Body of pancreas (tissue), 4 donors: ENCODE results near the gene ARFIP1. TPM values are rescaled to one million over a fixed set of nuclear protein-coding genes. Genes with fewer than 3 reads are reported as not detected.
A peak's percentile ranks its signal among the peaks of the same experiment; 100 is the strongest.

Experiments
- ATAC-seq: fragments of 150-250 bp; one replicate; pipeline ENCODE4 v1.9.1; 2016
- DNase-seq, 4 donors: peaks; one replicate each; pipeline ENCODE4 v3.0.0-alpha.2; 2019
- H3K27ac ChIP-seq, 4 donors: fragments of 200-600 bp; sonication (generic); 1 replicate in 3 of 4; 2 replicates in 1 of 4; pipeline versions ENCODE4 v1.5.1 to v1.6.1; 2016 to 2019; ENCODE audit warnings: mild to moderate bottlenecking in 1 of 4, mixed read lengths in 1 of 4, moderate library complexity in 1 of 4
- H3K27me3 ChIP-seq, 2 donors: fragments of 200-600 bp; sonication (generic); one replicate each; pipeline ENCODE4 v1.6.0; 2016; ENCODE audit warnings: mild to moderate bottlenecking in 1 of 2
- H3K36me3 ChIP-seq, 2 donors: fragments of 200-600 bp; sonication (generic); replicated peaks in 1 of 2; 2 replicates each; pipeline ENCODE4 v1.5.1; 2016; ENCODE audit warnings: low read depth in 2 of 2; ENCODE audit not compliant: insufficient read depth in 1 of 2
- H3K4me1 ChIP-seq: fragments of 200-600 bp; sonication (generic); one replicate; pipeline ENCODE4 v1.6.0; 2016
- H3K4me3 ChIP-seq, 2 donors: fragments of 200-600 bp; sonication (generic); 1 replicate in 1 of 2; 2 replicates in 1 of 2; pipeline ENCODE4 v1.5.1; 2016 to 2019
- H3K9me3 ChIP-seq, 3 donors: fragments of 200-600 bp; sonication (generic); 1 replicate in 2 of 3; 2 replicates in 1 of 3; pipeline ENCODE4 v1.5.1; 2016
- POLR2A ChIP-seq, 3 donors: fragments of 450-650 bp; IDR thresholded peaks; one replicate each; pipeline ENCODE4 v1.6.1; 2016; ENCODE audit warnings: antibody characterized with exemption in 3 of 3, mild to moderate bottlenecking in 2 of 3
- WGBS, 2 donors: methylation state at CpG; one replicate each; pipeline ENCODE4 v1.1.5; 2017; 5-methylcytosine and 5-hydroxymethylcytosine counted together
- intact Hi-C: fragments of 100-400 bp; cut with DNase I; formaldehyde crosslinking; loops from one replicate; pipeline ENCODE4 v1.15.1; 2023
- total RNA-seq, 2 donors: library from RNA; depleted of rRNA; stranded (reverse); fragments of >200 nt; gene quantifications; one replicate each; pipeline ENCODE4 v1.1.0, GENCODE V29; 2016
- TF ChIP-seq, protein P1 (sequence below), 7 experiments: fragments of 450-650 bp in 4 of 7; fragments of 200-600 bp in 3 of 7; sonication (generic) in 3 of 7; IDR thresholded peaks; one replicate each; pipeline ENCODE4 v1.5.1; 2016 to 2019; ENCODE audit warnings: antibody characterized with exemption in 7 of 7

ARFIP1 gene
- total RNA-seq, 2 donors from 2014 or later, result 13.8 to 17.4 TPM

- Histone ChIP-seq H3K4me1 (peaks cover 15% of the 10 kb centered on the region), H3K9me3 (no peaks in the 10 kb centered on the region), H3K27ac (no peak overlapping the region), H3K36me3 (no peaks in the 10 kb centered on the region), H3K27me3 (no peaks in the 10 kb centered on the region), H3K4me3 (no peak overlapping the region)
- ATAC-seq (peak; percentile 58), DNase-seq (peak in 1 of 4 donors; percentile 11)
- TF ChIP-seq, protein P1, sequence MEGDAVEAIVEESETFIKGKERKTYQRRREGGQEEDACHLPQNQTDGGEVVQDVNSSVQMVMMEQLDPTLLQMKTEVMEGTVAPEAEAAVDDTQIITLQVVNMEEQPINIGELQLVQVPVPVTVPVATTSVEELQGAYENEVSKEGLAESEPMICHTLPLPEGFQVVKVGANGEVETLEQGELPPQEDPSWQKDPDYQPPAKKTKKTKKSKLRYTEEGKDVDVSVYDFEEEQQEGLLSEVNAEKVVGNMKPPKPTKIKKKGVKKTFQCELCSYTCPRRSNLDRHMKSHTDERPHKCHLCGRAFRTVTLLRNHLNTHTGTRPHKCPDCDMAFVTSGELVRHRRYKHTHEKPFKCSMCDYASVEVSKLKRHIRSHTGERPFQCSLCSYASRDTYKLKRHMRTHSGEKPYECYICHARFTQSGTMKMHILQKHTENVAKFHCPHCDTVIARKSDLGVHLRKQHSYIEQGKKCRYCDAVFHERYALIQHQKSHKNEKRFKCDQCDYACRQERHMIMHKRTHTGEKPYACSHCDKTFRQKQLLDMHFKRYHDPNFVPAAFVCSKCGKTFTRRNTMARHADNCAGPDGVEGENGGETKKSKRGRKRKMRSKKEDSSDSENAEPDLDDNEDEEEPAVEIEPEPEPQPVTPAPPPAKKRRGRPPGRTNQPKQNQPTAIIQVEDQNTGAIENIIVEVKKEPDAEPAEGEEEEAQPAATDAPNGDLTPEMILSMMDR (IDR thresholded peaks at IDR 0.05), result no peak
- TF ChIP-seq POLR2A (IDR thresholded peaks at IDR 0.05), result no peak
- intact Hi-C loops, result no loop called here
- WGBS, 2 donors, result 49 to 57% methylated on average over 11 of the region's 11 CpGs
Measured at GRCh38 chr4:152810715-152811287, 31.0 kb downstream of the ARFIP1 start.

DNA sequence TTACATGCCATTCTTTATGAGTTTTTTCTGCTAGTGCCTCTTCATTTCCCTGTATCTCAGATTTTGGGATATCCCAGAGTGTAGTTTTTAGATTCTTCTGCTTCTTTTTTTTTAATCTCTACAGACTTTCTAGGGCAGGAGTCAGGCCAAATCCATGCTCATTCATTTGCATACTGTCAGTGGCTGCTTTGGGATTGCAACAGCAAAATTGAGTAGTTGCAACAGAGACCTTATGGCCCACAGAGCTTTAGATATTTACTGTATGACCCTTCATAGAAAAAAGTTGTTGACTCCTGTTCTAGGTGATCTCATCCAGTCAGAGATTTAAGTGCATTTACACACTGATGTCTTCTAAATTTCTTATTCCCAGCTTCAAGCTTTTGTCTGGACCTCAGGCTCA lies 35.3 kb downstream of the ARFIP1 start:
- DNase-seq, result no peak
- ATAC-seq, result no peak
- Histone ChIP-seq H3K9me3 (no peaks in the 10 kb centered on the region), H3K36me3 (no peaks in the 10 kb centered on the region), H3K4me1 (peaks cover 9% of the 10 kb centered on the region), H3K27ac (no peak overlapping the region), H3K4me3 (no peak overlapping the region), H3K27me3 (no peaks in the 10 kb centered on the region)
- TF ChIP-seq, protein P1 (IDR thresholded peaks at IDR 0.05), result no peak
- TF ChIP-seq POLR2A (IDR thresholded peaks at IDR 0.05), result no peak
- intact Hi-C loops, result no loop called here

DNA sequence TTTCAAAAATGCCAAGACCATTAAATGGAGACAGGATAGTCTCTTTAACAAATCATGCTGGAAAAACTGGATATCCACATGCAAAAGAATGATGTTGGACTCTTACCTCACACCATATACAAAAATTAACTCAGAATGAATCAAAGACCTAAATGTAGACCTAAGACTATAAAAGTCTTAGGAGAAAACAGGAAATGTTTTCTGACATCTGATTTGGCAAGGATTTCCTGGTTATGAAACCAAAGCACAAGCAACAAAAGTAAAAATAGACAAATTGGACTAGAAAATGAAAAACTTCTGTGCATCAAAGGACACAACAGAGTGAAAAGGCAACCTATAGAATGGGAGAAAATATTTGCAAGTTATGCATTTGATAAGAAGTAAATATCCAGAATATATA lies 37.6 kb downstream of the ARFIP1 start:
- Histone ChIP-seq H3K36me3 (no peaks in the 10 kb centered on the region), H3K4me1 (no peaks in the 10 kb centered on the region), H3K27me3 (no peaks in the 10 kb centered on the region), H3K4me3 (no peak overlapping the region), H3K27ac (no peak overlapping the region), H3K9me3 (no peaks in the 10 kb centered on the region)
- intact Hi-C loops, result no loop called here
- DNase-seq (no peak), ATAC-seq (no peak)
- TF ChIP-seq, protein P1 (IDR thresholded peaks at IDR 0.05), result no peak
- no peak for TF ChIP-seq POLR2A (IDR thresholded peaks at IDR 0.05)

- DNase-seq (no peak), ATAC-seq (no peak)
- H3K27me3 ChIP-seq, result no peaks in the 10 kb centered on the region
- H3K4me1 ChIP-seq, result no peaks in the 10 kb centered on the region
- no peaks in the 10 kb centered on the region for H3K9me3 ChIP-seq
- intact Hi-C loops, result no loop called here
- H3K36me3 ChIP-seq, result no peaks in the 10 kb centered on the region
- no peak for TF ChIP-seq POLR2A (IDR thresholded peaks at IDR 0.05)
- TF ChIP-seq, protein P1 (IDR thresholded peaks at IDR 0.05), result no peak
- WGBS, 2 donors, result 86 to 87% methylated on average over 5 to 7 of the region's 7 CpGs
- H3K27ac ChIP-seq, result no peak overlapping the region
- H3K4me3 ChIP-seq, result no peak overlapping the region
Measured at GRCh38 chr4:152819026-152819645, 39.4 kb downstream of the ARFIP1 start.

DNA sequence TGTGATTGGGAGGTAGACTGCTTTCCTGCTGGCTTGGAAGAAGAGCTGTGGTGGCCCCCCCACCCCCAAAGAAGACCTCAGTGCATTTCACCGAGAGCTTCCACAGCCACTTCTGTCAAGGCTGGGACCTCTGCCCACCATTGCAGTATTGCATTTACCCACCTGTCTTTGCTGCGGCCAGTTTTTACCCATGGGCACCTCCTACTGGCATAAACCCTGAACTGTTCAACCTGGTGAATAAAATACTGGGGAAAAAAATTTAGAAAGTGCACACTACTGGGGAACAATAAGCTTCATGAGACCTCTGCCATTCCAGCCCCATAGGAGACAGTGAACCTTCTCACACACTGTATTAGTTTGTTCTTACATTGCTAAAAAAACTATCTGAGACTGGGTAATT lies 40.3 kb downstream of the ARFIP1 start:
- Histone ChIP-seq H3K36me3 (no peaks in the 10 kb centered on the region), H3K4me1 (no peaks in the 10 kb centered on the region), H3K4me3 (no peak overlapping the region), H3K27ac (no peak overlapping the region), H3K9me3 (no peaks in the 10 kb centered on the region), H3K27me3 (no peaks in the 10 kb centered on the region)
- TF ChIP-seq, protein P1 (IDR thresholded peaks at IDR 0.05), result no peak
- no peak for TF ChIP-seq POLR2A (IDR thresholded peaks at IDR 0.05)
- ATAC-seq, result no peak
- 95 to 97% methylated on average over 2 of the region's 2 CpGs for WGBS, 2 donors
- DNase-seq, result no peak
- intact Hi-C loops, result no loop called here
